ENCODE measurements around the gene TNXB.
"Not testable (repeated sequence)": the region's sequence is repeated elsewhere in the genome, so short reads cannot be mapped to it uniquely, and the experiment has no call there.

DNA sequence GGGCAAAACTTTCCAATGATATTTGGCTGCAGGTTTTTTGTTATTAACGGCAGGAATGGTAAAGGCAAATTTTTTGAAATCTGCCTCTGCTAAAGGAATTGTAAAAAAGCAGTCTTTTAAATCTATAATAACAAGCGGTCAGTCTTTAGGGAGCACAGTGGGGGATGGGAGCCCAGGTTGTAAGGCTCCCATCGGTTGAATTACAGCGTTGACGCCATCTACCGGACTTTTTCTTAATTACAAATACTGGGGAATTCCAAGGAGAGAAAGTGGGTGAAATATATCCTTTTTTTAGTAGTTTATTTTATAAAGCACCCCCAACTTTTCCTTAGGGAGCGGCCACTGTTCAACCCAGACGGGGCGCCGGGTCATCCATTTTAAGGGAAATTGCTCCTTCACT, 87.0 kb downstream of the TNXB start:
- TF ChIP-seq, protein P1, sequence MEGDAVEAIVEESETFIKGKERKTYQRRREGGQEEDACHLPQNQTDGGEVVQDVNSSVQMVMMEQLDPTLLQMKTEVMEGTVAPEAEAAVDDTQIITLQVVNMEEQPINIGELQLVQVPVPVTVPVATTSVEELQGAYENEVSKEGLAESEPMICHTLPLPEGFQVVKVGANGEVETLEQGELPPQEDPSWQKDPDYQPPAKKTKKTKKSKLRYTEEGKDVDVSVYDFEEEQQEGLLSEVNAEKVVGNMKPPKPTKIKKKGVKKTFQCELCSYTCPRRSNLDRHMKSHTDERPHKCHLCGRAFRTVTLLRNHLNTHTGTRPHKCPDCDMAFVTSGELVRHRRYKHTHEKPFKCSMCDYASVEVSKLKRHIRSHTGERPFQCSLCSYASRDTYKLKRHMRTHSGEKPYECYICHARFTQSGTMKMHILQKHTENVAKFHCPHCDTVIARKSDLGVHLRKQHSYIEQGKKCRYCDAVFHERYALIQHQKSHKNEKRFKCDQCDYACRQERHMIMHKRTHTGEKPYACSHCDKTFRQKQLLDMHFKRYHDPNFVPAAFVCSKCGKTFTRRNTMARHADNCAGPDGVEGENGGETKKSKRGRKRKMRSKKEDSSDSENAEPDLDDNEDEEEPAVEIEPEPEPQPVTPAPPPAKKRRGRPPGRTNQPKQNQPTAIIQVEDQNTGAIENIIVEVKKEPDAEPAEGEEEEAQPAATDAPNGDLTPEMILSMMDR (IDR thresholded peaks at IDR 0.05), result not testable (repeated sequence)
- not testable (repeated sequence) for TF ChIP-seq POLR2A (IDR thresholded peaks at IDR 0.05)
